ENCODE data around the gene SPINK6.

Gene SPINK6

DNA sequence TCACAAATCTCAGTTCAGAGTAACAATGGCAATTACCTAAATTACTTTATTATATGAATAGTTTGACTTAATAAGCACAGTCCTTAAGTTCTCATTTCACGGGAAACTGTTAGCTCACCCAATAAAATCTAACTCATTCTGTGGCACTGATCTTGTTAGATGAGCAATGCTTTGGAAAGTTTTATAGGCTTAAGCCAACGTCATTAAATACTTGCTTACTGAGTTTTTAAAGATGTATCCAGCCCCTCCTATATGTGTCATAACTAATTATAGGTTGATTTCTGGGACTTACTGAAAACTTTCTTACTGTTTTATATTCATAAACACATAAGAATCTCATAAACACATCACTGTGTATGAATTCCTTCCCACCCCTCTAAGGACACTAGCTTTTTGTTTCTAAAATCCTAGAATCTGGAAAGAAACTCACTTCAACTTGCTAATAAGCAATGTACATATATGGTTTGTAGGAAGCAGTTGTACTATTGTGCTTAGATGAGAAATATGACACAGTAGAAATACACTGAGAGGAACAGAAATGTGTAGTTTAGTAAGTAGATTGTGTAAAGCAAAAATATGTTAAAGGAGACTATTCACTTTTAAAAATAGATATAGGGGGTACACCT, 21.4 kb downstream of the SPINK6 start:
- no peak for DNase-seq (ENCODE audit: low spot score)

DNA sequence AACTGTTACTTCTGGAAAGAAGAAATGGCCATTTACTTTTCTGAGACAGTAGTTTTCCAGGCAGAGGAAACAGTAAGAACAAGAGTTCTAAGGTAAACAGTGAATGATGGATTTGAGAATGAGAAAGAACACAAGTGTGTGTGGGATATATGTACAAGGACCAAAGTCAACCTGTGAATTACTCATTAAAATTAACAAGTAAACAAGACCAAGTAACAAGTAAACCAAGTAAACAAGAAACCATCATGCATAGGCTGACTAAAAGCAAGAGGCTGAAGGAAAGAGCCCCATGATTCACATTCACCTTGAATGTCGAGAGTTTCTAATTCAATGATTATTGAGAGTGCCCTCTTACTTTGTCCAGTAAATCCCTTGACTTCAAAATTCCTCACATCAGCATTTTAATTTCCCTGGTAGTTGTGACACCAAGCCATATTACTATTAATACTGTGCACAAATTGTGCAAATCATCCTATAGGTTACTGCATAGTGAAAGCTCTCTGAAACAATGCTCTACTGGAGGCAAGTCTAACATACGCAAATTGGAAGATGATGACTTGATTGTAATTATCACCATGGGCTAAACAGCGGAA, 25.6 kb downstream of the SPINK6 start:
- DNase-seq (ENCODE audit: low spot score): no peak

DNA sequence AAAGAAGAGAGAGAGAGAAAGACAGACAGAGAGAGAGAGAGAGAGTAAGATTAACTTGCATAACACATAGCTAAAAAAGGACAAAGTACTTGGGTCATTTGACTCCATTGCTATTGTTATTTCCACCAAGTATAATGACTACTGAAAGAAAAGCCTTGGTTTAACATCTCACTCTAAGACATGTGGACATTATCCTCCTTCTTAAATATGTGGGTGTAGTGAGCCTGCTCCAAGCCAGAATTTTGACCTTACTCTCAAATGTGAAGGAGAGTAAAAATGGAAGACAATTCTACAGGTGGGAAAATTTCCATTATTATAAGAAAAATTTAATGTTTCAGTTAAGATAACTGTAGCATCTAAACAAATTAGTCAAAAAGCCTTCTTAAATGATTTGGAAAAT, 27.0 kb downstream of the SPINK6 start:
- DNase-seq (ENCODE audit: low spot score): no peak

DNA sequence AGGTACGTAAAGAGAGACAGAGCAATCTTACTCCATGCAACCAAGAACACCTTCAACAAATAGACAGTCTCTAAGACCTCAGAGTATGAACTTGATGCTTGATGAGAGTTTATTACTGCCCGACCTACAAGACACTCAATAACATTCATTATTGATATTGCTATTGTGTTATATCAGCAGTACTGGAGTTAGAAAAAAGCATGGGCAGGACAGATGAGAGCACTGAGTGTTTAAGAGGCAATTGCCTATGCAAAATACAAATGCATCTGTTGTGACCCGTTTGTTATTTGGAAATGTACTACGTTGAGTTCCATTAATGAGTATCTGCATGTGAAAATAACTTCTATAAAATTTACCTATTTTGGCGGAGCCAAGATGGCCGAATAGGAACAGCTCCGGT, 27.4 kb downstream of the SPINK6 start:
- no peak for DNase-seq (ENCODE audit: low spot score)

DNA sequence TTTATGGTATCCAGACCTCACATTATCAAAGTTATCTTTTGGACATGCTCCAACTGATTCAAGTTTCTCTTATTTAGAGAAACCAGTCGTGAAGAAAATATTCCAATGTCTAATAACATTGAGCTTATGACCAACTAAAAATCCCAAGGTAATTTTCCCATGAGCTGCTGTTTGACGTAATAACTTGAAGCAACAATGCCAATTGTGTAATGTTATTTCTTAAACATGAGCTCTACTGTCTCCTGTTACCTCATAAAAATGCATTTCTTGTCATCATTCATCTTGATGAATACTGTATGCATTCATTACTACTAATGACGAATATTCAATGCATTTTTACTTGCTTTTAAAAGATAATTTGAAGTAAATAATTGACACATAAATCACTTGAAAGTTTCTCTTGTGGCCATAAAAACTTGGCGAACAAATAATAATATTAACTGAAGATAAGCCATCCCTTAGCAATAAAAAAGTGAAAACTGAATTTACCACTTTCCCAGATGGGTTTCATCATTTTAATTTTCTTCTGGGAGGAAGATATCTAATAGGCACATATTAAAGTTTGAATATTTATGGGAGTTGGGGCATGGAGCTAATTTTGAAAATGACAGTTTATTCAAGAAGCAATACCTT, 35.1 kb downstream of the SPINK6 start:
- DNase-seq (ENCODE audit: low spot score): no peak

DNA sequence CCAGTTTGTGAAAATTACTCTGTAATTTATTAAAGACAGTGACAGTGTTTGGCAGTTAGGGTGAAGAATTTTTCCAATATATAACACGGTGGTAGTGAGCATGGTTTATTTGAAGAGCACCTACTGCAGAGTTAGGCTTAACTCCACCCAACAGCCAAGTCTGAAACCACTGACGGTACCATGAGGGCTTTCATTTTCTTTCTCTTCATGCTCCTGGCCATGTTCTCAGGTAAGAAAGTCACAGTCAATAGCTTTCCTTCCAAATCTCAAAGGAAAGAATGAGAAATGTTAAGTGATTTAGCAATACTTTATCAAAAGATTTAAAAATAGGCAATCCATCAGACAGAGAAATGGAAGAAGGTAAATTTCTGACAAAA, 35.6 kb downstream of the SPINK6 start, which contains the start of gene MARCOL:
MARCOL (plus strand) TSS at position 108 of the 377 bp plus-strand sequence; CDS start at position 181, 73 bp downstream.
- no peak for DNase-seq (ENCODE audit: low spot score)

DNA sequence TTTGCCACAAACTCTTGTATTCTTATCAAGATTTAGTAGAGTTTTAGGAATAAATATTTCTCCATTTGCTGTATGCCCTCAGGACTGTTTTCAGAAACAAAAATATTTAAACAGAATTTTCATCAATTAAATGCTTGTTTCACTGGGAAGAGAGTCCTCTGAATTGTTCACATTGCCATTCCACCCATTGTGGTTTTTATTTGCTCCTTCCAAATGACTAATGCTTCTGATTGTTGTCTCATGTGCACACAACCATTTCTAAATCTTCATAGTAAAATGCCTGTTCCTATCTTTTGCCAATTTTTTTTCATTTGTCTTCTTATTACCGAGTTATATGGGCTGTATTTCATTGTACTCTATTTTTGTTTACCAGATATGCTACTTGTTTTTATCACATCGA, 46.1 kb downstream of the SPINK6 start:
- no peak for DNase-seq (ENCODE audit: low spot score)

DNA sequence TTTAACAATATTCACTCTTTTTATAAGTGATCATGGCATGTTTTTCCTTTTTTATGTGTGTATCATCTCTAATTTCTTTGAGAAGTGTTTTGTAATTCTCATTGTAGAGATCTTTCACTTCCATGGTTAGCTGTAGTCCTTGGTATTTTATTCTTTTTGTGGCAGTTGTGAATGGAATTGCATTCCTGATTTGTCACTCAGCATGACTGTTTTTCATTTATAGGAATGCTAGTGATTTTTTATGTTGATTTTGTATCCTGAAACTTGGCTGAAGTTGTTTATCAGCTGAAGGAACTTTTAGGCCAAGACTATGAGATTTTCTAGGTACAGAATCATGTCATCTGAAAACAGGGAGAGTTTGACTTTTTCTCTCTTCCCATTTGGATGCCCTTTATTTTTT, 52.6 kb downstream of the SPINK6 start:
- DNase-seq (ENCODE audit: low spot score): no peak

DNA sequence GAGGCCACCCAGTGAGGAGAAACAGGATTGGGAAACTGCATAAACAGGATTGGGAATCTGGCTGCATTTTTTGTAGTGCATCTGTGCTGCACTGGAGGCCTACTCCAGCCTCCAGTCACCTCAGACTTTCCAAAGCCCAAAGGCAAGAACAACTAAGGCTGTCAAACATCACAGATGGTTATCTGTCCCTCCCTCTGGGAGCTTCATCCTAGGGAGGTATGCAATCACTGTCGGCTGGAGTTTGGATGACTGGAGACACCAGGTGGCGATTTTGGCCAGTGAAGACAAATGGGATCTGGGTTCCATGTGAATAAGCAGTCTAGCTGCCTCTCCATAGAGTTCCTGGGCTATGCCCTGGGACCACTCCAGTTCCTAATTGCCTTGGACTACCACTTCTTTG, 56.4 kb downstream of the SPINK6 start:
- no peak for DNase-seq (ENCODE audit: low spot score)

DNA sequence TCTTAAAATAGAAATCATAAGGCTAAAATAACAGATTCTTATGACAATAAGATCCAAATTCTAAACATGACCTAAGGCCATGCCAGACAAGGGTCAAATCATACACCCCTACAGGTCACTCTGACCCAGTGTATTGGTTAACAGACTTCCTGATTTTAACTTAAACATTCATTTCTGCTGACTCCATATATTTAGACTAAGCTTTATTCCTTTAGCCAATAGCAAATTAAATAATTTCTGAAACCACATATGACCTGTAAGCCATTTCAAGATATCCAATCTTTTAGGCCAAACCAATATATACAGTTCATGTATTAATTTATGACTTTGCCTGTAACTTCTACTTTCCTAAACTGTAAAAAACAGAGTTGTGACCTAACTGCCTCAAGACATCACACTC, 58.4 kb downstream of the SPINK6 start:
- no peak for DNase-seq (ENCODE audit: low spot score)
